LNCAP (cell line): ENCODE measurements around the gene SIDT1.

Experiments used
- CTCF ChIP-seq: fragments of 450-650 bp; IDR thresholded peaks from 2 replicates; pipeline ENCODE4 v1.5.1; 2017; ENCODE audit warnings: mild to moderate bottlenecking

SIDT1 gene

GRCh38 chr3:113597596-113598354, 65.4 kb downstream of the SIDT1 start:
- no peak for TF ChIP-seq CTCF

- TF ChIP-seq CTCF, result no peak
Observed at GRCh38 chr3:113600418-113601182, 68.2 kb downstream of the SIDT1 start.

- no peak for TF ChIP-seq CTCF
Observed at GRCh38 chr3:113601240-113601639, 68.9 kb downstream of the SIDT1 start.

- TF ChIP-seq CTCF, result no peak
Observed at GRCh38 chr3:113602256-113602655, 69.9 kb downstream of the SIDT1 start.

- TF ChIP-seq CTCF, result no peak
Observed at GRCh38 chr3:113602836-113603235, 70.5 kb downstream of the SIDT1 start.

GRCh38 chr3:113606539-113607218, 74.3 kb downstream of the SIDT1 start:
- no peak for TF ChIP-seq CTCF

GRCh38 chr3:113607219-113607596, 74.9 kb downstream of the SIDT1 start:
- TF ChIP-seq CTCF, result no peak
